SH-SY5Y (cell line): ENCODE measurements around the gene ABCA1.

Experiments
- GATA2 ChIP-seq: IDR thresholded peaks from 2 replicates; pipeline ENCODE4 v1.6.1; 2011; ENCODE audit warnings: mild to moderate bottlenecking, low read depth, low read length
- GATA3 ChIP-seq: IDR thresholded peaks from 2 replicates; pipeline ENCODE4 v1.6.1; 2011; ENCODE audit warnings: low read depth, mild to moderate bottlenecking, low read length, moderate library complexity

DNA sequence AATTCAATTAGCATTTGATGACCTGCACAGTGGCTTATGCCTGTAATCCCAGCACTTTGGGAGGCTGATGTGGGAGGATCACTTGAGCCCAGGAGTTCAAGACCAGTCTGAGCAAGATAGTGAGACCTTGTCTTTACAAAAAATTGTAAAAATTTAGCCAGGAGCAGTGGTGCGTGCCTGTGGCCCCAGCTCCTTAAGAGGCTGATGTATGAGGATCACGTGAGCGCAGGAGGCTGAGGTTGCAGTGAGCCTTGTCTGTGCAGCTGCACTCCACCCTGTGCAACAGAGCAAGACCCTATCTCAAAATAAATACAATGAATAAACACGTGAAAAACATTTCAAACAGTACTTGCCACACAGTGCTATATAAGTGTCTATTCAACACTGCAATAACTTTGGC is 4.2 kb downstream of the ABCA1 start:
- TF ChIP-seq GATA2 (no peak), GATA3 (no peak)
